Measurements from ENCODE around the gene SETD2.
"Not testable (repeated sequence)": the region's sequence is repeated elsewhere in the genome, so short reads cannot be mapped to it uniquely, and the experiment has no call there.

SETD2 gene

DNA sequence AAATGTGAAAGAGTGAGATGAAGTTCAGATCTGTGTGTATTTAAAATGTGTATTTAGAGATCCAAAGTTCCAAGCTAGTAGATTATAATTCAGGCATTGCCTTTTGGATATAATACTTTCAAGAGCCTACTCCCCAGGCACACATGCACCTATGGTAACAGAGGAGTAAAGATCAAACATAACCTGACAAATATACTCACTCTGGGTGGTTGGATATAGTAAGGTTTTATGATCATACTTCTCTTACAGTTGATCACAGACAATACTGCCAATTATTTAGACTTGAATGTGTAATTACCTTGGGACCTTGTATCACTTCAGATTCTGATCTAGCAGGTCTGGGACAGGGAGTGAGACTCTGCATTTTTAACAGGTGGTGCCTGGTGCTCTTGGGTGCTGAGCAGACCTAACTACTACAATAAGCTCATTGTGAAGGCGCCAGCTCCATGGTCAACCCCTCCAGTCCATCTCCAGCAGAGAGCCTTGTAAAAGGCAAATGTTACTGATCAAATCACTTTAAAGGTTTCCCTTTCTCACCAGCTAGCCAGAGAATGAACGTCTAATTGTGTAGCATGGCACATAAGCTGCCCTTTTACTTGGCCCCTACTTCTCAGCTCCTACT lies 128.9 kb downstream of the SETD2 start:
- no peak for DNase-seq

GRCh38 chr3:47031041-47031440 lies 132.9 kb downstream of the SETD2 start:
- not testable (repeated sequence) for DNase-seq

GRCh38 chr3:47028667-47029066 lies 135.2 kb downstream of the SETD2 start:
- no peak for DNase-seq

DNA sequence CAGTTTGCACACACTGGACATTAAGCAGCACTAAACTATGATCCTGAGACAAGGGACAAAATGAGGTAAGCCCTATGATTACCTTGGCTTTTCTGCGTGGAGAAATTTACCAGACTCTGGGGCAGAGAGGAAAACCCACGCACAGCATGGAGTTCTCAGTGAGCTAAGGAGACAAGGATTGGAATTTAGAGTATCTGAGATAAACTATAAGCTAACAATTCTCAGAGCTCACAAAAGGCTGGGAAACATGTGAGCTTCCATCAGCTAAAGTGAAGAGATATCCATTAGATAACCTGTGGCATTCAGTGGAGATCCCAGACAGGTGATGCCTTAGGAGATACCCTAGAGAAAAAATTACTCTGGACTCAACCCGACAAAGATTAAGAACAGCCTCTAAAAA lies 135.8 kb downstream of the SETD2 start:
- DNase-seq, result no peak

DNA sequence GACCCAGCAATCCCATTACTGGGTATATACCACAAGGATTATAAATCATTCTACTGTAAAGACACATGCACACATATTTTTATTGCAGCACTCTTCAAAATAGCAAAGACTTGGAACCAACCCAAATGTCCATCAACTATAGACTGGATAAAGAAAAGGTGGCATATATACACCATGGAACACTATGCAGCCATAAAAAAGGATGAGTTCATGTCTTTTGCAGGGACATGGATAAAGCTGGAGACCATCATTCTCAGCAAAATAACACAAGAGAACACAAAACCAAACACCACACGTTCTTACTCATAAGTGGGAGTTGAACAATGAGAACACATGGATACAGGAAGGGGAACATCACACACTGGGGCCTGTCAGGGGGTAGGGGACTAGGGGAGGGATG lies 137.5 kb downstream of the SETD2 start:
- DNase-seq, result not testable (repeated sequence)

DNA sequence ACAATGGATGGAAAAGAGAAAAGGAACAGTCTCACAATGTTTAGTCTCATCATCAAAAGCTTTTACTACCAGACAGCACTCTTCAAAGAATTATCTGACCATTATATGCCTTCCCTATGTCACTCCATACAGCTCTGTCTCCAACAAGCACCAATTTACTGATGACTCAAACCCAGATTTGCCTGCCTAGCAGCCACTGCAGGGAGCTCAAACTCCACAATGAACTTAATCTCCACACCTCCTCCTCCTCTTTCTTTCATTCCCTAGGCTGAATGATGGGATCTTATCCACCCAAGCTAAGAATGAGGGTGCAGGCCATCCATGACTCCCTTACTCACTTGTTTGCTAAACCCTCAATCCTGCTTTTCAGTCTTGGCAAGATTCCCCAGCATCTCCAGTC lies 139.0 kb downstream of the SETD2 start:
- no peak for DNase-seq

DNA sequence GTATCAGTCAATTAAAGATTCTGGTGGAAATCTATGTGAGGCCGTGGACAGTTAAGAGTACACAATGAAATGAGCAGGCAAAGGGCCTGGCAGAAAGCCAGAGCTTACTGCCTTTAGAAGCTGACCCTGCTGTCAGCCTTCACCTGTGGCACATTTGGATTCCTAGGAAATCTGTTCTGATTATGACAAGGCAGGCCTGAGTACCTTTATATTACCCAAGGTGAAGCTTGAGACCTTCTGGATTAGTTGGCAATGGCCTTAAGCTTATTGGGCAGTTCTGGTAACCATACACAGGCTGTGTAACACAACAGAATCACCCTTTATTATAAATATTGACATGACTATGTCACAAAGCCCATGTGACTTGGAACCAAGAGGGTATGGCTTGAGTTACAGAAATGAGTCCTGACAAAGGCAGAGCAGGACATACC lies 141.3 kb downstream of the SETD2 start:
- DNase-seq, result no peak

GRCh38 chr3:47020311-47020710 lies 143.6 kb downstream of the SETD2 start:
- DNase-seq, result no peak

GRCh38 chr3:47019201-47019600 lies 144.7 kb downstream of the SETD2 start:
- DNase-seq, result peak in 1 of 5 experiments; percentile 91

DNA sequence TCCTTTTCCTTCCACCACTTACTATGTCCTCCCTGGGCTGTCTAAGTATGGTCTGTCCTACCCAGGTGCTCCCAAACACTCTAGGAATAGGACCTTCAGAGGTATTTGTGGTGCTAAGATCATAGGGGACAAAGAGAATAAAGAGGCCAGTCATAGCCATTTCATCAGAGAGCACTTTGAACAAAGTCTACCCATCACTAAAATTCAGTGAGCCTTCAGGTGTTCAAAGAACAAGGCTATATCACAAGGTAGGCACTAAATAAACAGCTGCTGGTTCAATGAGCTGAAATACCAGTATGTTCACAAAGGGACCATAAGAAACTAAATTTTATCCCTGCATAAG lies 145.7 kb downstream of the SETD2 start:
- no peak for DNase-seq

GRCh38 chr3:47017504-47018268 lies 146.2 kb downstream of the SETD2 start:
- no peak for DNase-seq

GRCh38 chr3:47016934-47017435 lies 146.9 kb downstream of the SETD2 start:
- peak in 2 of 5 experiments; percentile 31 to 69 for DNase-seq

DNA sequence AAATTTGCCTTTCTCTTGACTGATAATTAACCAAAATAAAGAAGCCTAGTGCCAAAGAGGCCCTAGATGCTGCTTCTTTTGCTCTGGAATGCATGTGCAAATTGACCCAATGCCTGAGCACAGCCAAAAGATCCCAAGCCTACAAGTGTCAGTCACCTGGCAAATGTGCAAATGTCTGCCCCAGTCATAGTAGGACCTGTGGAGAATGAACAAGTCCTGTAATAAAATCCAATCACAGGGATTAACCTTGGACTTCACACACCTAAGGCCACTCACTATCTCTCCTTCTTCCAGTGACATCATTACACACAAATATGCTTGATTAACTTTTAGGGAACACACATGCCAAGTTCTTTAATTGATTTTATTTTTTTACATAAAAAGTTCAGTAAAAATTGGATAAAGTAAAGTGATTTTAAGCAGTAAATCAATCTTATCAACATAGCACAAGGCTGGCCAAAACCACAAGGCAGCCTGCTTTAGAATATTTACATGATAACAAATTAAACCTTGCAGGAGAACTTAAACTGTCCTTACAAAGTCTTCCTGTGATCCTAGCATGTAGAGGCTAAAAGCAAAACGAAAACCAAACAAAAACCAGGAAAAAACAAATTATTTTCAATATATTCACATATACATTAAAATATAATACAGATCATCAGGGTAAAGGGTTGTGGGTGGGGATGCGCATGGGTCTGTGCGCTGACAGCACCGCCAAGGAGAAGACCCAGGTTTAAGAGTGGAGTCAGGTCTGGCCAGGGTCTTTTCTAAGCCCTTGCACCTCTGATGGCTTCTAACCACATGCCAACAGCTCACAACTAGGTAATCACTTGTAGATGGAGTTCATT lies 147.6 kb downstream of the SETD2 start:
- no peak for DNase-seq

GRCh38 chr3:47015151-47015550 lies 148.8 kb downstream of the SETD2 start:
- DNase-seq, result no peak

DNA sequence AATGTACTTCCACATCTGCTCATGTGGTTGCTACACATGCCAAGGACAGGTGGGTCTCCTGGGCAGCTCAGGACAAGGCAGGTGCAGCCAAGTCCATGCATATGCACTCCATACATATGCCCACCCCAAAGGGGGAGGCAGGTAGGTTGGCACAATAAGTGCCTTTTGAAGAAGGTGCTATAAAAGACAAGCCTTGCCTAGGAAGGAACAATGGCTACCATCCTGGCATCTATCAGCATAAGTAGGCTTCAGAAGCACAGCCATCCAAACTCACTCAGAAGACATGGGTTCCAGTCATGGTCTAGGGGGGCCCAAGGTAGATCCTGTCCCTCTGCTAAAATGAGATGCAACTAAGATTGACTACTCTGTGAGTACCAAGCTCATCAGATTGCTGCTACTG lies 149.9 kb downstream of the SETD2 start:
- DNase-seq, result no peak

GRCh38 chr3:47013231-47013630 lies 150.7 kb downstream of the SETD2 start:
- no peak for DNase-seq

- DNase-seq, result no peak
Measured at GRCh38 chr3:47012342-47013230, 151.3 kb downstream of the SETD2 start.

GRCh38 chr3:47011371-47011770 lies 152.5 kb downstream of the SETD2 start:
- no peak for DNase-seq

DNA sequence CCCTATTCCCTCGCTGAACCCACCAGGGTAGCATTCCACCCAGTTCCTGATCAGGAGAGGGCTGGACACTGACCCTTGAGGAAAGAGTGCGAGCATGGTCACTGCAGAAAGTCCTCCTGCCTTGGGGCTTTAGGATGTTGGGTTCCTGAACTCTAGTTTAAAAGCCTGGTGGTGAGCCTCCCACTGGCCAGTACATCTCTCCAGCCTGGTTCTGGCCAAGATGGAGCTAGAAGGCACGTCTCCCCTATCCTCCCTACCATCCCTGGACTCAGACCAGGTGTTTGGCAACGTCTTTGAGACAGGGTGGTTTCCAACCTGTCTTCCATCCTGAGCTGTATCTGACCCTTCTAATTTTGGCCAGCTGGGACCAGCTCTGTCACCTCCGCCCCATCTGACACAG lies 153.0 kb downstream of the SETD2 start:
- no peak for DNase-seq

- no peak for DNase-seq
Measured at GRCh38 chr3:47010111-47010712, 153.7 kb downstream of the SETD2 start.

- DNase-seq, result peak in 4 of 5 experiments; percentile 59 to 70 (median 62)
Measured at GRCh38 chr3:47009225-47010110, 154.4 kb downstream of the SETD2 start.

Measured in T-helper 2 cell (primary cell).